Natural killer cell (primary cell): ENCODE data around the gene SLC2A11. TPM values are rescaled to one million over a fixed set of nuclear protein-coding genes. Genes with fewer than 3 reads are reported as not detected.
"Not testable (repeated sequence)": the region's sequence is repeated elsewhere in the genome, so short reads cannot be mapped to it uniquely, and the experiment has no call there.

Source experiments
- ATAC-seq, 3 donors: fragments of 150-1000 bp in 2 of 3; fragments of 200-7000 bp in 1 of 3; cut with Tn5 transposase; 1 replicate in 1 of 3; 2 replicates in 2 of 3; pipeline ENCODE4 v1.10.0; 2021; ENCODE audit warnings: mild to moderate bottlenecking in 2 of 3, moderate library complexity in 2 of 3
- DNase-seq, 2 donors: peaks; one replicate each; pipeline versions ENCODE4 v3.0.0 to v3.0.0-alpha.2; 2013 to 2021; ENCODE audit warnings: mixed read lengths in 1 of 2
- H3K27ac ChIP-seq: one replicate; pipeline ENCODE4 v1.5.1; 2013; ENCODE audit warnings: mild to moderate bottlenecking, low read length
- H3K27me3 ChIP-seq: one replicate; pipeline ENCODE4 v1.6.1; 2013; ENCODE audit warnings: low read length; ENCODE audit not compliant: control insufficient read depth, insufficient read depth
- H3K36me3 ChIP-seq: one replicate; pipeline ENCODE4 v1.6.1; 2013; ENCODE audit warnings: low read length; ENCODE audit not compliant: control insufficient read depth, insufficient read depth
- H3K4me1 ChIP-seq: one replicate; pipeline ENCODE4 v1.6.1; 2013; ENCODE audit warnings: low read length; ENCODE audit not compliant: control insufficient read depth, insufficient read depth
- H3K4me3 ChIP-seq: one replicate; pipeline ENCODE4 v1.5.1; 2013; ENCODE audit warnings: low read length
- H3K9me3 ChIP-seq: one replicate; pipeline ENCODE4 v1.6.1; 2013; ENCODE audit warnings: low read length; ENCODE audit not compliant: control insufficient read depth, insufficient read depth
- H3K27ac Mint-ChIP-seq, 2 donors: one replicate each; pipeline ENCODE4 v1.8.0; 2022; ENCODE audit warnings: mild to moderate bottlenecking in 2 of 2, mixed read lengths in 2 of 2, moderate library complexity in 1 of 2
- H3K27me3 Mint-ChIP-seq, 2 donors: one replicate each; pipeline ENCODE4 v1.8.0; 2022; ENCODE audit warnings: low read depth in 2 of 2, mixed read lengths in 2 of 2
- H3K36me3 Mint-ChIP-seq: one replicate; pipeline ENCODE4 v1.8.0; 2022; ENCODE audit warnings: mixed read lengths
- H3K4me1 Mint-ChIP-seq, 2 donors: one replicate each; pipeline ENCODE4 v1.8.0; 2022; ENCODE audit warnings: mixed read lengths in 2 of 2
- H3K4me3 Mint-ChIP-seq: one replicate; pipeline ENCODE4 v1.8.0; 2022; ENCODE audit warnings: mild to moderate bottlenecking, moderate library complexity, mixed read lengths
- H3K9me3 Mint-ChIP-seq, 2 donors: one replicate each; pipeline ENCODE4 v1.8.0; 2022; ENCODE audit warnings: mixed read lengths in 2 of 2
- WGBS: methylation state at CpG from one replicate; pipeline ENCODE4 v1.1.7; 2013; ENCODE audit warnings: missing lambda C conversion rate; ENCODE audit not compliant: insufficient coverage; 5-methylcytosine and 5-hydroxymethylcytosine counted together
- intact Hi-C: fragments of 100-400 bp; cut with micrococcal nuclease; formaldehyde crosslinking; loops from one replicate; pipeline ENCODE4 v1.14.2; 2022
- total RNA-seq, 4 donors: library from RNA; stranded (reverse); fragments of 120-200 nt in 1 of 4; gene quantifications; one replicate each; pipeline versions ENCODE4 v1.2.3 to v1.2.4, GENCODE V29; 2013 to 2022
- TF ChIP-seq, protein P1 (sequence below): fragments of 200-600 bp; IDR thresholded peaks from one replicate; pipeline ENCODE4 v1.8.0; 2022; ENCODE audit warnings: antibody characterized with exemption

Gene SLC2A11
- total RNA-seq, 3 donors from 2014 or later (not counting 1 experiment from before 2014, with no cell fraction given): 9.2 to 14.1 (median 11.8) TPM

DNA sequence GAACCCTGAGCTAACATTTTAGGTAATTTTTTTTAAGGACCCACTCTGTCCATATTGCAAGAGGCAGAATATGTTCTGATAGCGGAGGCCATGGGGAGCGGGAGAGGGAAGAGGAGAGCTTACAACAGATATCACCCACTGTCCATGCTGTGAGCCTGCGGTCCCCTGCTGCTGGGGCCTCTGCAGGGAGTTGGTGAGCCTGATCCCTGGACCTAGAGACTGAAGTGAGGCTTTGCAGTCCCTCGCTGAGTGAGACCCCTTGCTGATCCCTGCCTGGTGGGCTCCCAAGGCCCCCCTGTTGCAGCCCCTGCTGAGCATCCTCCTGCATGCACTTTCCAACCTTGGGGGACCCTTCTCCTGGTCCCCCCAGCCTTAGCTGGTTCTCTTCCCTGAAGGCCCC, 49.0 kb downstream of the SLC2A11 start:
- no peaks in the 10 kb centered on the region for H3K36me3 ChIP-seq
- Mint-ChIP-seq H3K27ac (no peak overlapping the region), H3K27me3 (no peaks in the 10 kb centered on the region), H3K4me3 (no peak overlapping the region), H3K9me3 (no peaks in the 10 kb centered on the region), H3K4me1 (peaks cover 0 to 12% of the 10 kb centered on the region in 2 donors), H3K36me3 (no peaks in the 10 kb centered on the region)
- no peaks in the 10 kb centered on the region for H3K27me3 ChIP-seq
- intact Hi-C loops: no loop called here
- TF ChIP-seq, protein P1, sequence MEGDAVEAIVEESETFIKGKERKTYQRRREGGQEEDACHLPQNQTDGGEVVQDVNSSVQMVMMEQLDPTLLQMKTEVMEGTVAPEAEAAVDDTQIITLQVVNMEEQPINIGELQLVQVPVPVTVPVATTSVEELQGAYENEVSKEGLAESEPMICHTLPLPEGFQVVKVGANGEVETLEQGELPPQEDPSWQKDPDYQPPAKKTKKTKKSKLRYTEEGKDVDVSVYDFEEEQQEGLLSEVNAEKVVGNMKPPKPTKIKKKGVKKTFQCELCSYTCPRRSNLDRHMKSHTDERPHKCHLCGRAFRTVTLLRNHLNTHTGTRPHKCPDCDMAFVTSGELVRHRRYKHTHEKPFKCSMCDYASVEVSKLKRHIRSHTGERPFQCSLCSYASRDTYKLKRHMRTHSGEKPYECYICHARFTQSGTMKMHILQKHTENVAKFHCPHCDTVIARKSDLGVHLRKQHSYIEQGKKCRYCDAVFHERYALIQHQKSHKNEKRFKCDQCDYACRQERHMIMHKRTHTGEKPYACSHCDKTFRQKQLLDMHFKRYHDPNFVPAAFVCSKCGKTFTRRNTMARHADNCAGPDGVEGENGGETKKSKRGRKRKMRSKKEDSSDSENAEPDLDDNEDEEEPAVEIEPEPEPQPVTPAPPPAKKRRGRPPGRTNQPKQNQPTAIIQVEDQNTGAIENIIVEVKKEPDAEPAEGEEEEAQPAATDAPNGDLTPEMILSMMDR: no peak
- H3K9me3 ChIP-seq: no peaks in the 10 kb centered on the region
- 91% methylated on average over 4 of the region's 4 CpGs for WGBS
- H3K4me1 ChIP-seq: no peaks in the 10 kb centered on the region
- no peak overlapping the region for H3K27ac ChIP-seq
- ATAC-seq: no peak
- no peak for DNase-seq
- no peak overlapping the region for H3K4me3 ChIP-seq

DNA sequence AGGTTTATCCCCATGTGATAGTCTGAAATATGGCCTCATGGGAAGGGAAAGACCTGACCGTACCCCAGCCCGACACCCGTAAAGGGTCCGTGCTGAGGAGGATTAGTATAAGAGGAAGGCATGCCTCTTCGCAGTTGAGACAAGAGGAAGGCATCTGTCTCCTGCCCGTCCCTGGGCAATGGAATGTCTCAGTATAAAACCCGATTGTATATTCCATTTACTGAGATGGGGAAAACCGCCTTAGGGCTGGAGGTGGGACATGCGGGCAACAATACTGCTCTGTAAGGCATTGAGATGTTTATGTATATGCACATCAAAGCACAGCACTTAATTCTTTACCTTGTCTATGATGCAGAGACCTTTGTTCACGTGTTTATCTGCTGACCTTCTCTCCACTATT, 49.7 kb downstream of the SLC2A11 start:
- not testable (repeated sequence) for H3K4me3 Mint-ChIP-seq

DNA sequence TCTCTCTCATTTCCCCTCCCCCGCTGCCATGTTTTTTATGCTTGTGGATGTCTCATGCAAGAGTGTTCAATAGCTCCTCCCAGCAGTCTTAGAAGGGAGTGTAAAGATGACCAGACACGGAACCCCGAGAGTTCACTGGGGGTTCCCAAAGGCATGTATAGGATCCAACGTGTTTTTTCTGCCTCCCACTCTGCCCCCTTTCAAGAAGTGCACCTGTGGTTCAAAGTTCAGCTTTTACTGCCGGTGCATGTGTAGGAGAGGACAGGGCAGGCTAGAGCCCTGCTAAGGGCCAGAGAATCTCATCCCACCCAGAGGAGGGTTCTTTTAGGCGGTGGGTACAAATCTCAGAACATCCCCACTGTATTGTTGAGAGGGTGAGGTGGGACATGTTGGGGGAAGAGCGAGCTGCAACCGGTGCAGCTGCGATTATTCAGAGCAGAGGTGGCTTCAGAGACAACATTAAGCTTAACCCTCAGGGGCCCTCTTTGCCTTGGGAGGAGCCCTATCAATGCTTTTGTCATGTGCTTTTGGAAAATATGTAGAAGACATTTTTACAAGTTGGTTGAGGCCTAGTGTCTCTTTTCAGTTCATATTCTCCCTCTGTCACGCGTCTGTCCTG, 51.0 kb downstream of the SLC2A11 start:
- H3K4me3 ChIP-seq: no peak overlapping the region
- TF ChIP-seq, protein P1: no peak
- no peaks in the 10 kb centered on the region for H3K9me3 Mint-ChIP-seq
- ATAC-seq (no peak), DNase-seq (no peak)
- no peaks in the 10 kb centered on the region for H3K9me3 ChIP-seq
- 88% methylated on average over 10 of the region's 11 CpGs for WGBS
- H3K36me3 Mint-ChIP-seq: no peaks in the 10 kb centered on the region
- peaks cover 7% of the 10 kb centered on the region for H3K4me1 ChIP-seq
- H3K27me3 ChIP-seq: no peaks in the 10 kb centered on the region
- H3K27ac ChIP-seq: no peak overlapping the region
- no peaks in the 10 kb centered on the region for H3K36me3 ChIP-seq
- H3K27ac Mint-ChIP-seq: no peak overlapping the region
- H3K4me3 Mint-ChIP-seq: no peak overlapping the region
- peaks cover 5 to 26% of the 10 kb centered on the region in 2 donors for H3K4me1 Mint-ChIP-seq
- no peaks in the 10 kb centered on the region for H3K27me3 Mint-ChIP-seq
- intact Hi-C loops: no loop called here

More for the DNA sequence above, 49.7 kb downstream of the SLC2A11 start:
- H3K9me3 ChIP-seq, DNase-seq, H3K27ac ChIP-seq, ATAC-seq, intact Hi-C loops, H3K36me3 ChIP-seq, H3K9me3 Mint-ChIP-seq, H3K4me3 ChIP-seq, H3K36me3 Mint-ChIP-seq, H3K27me3 Mint-ChIP-seq, H3K4me1 ChIP-seq, H3K27me3 ChIP-seq, H3K27ac Mint-ChIP-seq: not testable (repeated sequence)
- WGBS: 77% methylated on average over 7 of the region's 10 CpGs
- H3K4me1 Mint-ChIP-seq: peaks cover 0 to 17% of the 10 kb centered on the region in 2 donors

DNA sequence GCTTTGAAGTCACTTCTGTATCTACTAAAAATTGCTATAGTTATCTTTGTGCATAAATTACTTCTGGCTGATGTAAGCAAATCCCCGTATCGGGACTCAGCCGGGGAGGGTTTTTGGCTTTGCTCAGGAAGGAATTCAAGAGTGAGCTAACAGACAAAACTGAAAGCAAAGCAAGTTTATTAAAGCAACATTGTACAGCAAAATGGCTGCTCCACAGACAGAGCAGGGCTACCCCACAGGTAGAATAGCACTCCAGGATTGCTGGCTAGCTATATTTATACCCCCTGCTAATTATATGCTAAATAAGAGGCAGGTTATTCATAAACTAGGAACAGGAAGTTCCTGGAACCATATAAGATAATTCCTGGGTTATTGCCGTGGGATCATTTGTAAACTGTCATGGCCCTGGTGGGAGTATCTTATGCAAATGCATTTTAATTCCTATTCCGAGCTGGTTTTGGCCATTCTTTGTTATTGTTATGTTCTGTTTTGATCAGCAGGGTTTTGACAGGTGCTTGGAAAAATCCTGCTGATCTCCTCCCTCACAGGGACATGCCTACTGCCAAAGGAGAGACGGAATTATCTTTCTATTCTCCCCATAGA, 51.7 kb downstream of the SLC2A11 start:
- no peak overlapping the region for H3K27ac Mint-ChIP-seq
- TF ChIP-seq, protein P1: no peak
- H3K9me3 Mint-ChIP-seq: no peaks in the 10 kb centered on the region
- H3K27me3 Mint-ChIP-seq: no peaks in the 10 kb centered on the region
- no peak for ATAC-seq
- intact Hi-C loops: no loop called here
- Histone ChIP-seq H3K9me3 (no peaks in the 10 kb centered on the region), H3K27me3 (no peaks in the 10 kb centered on the region), H3K4me3 (no peak overlapping the region), H3K4me1 (peaks cover 7% of the 10 kb centered on the region), H3K36me3 (no peaks in the 10 kb centered on the region), H3K27ac (no peak overlapping the region)
- H3K36me3 Mint-ChIP-seq: no peaks in the 10 kb centered on the region
- DNase-seq: no peak
- WGBS: 88% methylated on average over 5 of the region's 6 CpGs
- no peak overlapping the region for H3K4me3 Mint-ChIP-seq
- peaks cover 8 to 24% of the 10 kb centered on the region in 2 donors for H3K4me1 Mint-ChIP-seq
